Hepatocyte (in vitro differentiated cells): ENCODE data around the gene CSF2RB.

Experiments
- CTCF ChIP-seq: fragments of 200-600 bp; sonication (generic); IDR thresholded peaks from 2 replicates; pipeline ENCODE4 v1.5.1; 2016; ENCODE audit warnings: antibody characterized with exemption, mild to moderate bottlenecking; ENCODE audit not compliant: poor library complexity
- EZH2 ChIP-seq: fragments of 200-600 bp; sonication (generic); IDR thresholded peaks from 2 replicates; pipeline ENCODE4 v1.6.1; 2016; ENCODE audit warnings: antibody characterized with exemption, mild to moderate bottlenecking, borderline replicate concordance

GRCh38 chr22:36885474-36885873, 28.0 kb upstream of the CSF2RB start:
- TF ChIP-seq CTCF (no peak), EZH2 (no peak)
